Lower lobe of right lung (tissue), 2 donors: ENCODE results near the gene NDUFA12. TPM values are rescaled to one million over a fixed set of nuclear protein-coding genes. Genes with fewer than 3 reads are reported as not detected.
A peak's percentile ranks its signal among the peaks of the same experiment; 100 is the strongest.

Source experiments
- ATAC-seq, 2 donors: fragments of 200-7000 bp; cut with Tn5 transposase; one replicate each; pipeline ENCODE4 v1.9.1; 2020 to 2022; ENCODE audit warnings: mild to moderate bottlenecking in 2 of 2, moderate library complexity in 2 of 2
- DNase-seq: peaks from one replicate; pipeline ENCODE4 v3.0.0-alpha.2; 2020
- H3K27ac ChIP-seq: fragments of 200-600 bp; one replicate; pipeline ENCODE4 v1.8.0; 2022
- H3K27me3 ChIP-seq: fragments of 200-600 bp; one replicate; pipeline ENCODE4 v1.8.0; 2022; ENCODE audit warnings: low read depth
- H3K36me3 ChIP-seq: fragments of 200-600 bp; one replicate; pipeline ENCODE4 v1.8.0; 2022; ENCODE audit warnings: mild to moderate bottlenecking
- H3K4me1 ChIP-seq: fragments of 200-600 bp; one replicate; pipeline ENCODE4 v1.8.0; 2022
- H3K4me3 ChIP-seq: fragments of 200-600 bp; one replicate; pipeline ENCODE4 v1.8.0; 2022; ENCODE audit warnings: mild to moderate bottlenecking
- H3K9me3 ChIP-seq: fragments of 200-600 bp; one replicate; pipeline ENCODE4 v1.8.0; 2022
- CTCF ChIP-seq: fragments of 200-600 bp; IDR thresholded peaks from one replicate; pipeline ENCODE4 v1.8.0; 2022; ENCODE audit warnings: antibody characterized with exemption, mild to moderate bottlenecking
- intact Hi-C: fragments of 100-400 bp; cut with DNase I; formaldehyde crosslinking; loops from one replicate; pipeline ENCODE4 v1.11.0; 2022
- total RNA-seq: library from RNA; stranded (reverse); fragmentation: NEBNext Ultra II Directional; extraction: Animal tissue kit (Norgen Biotek cat#: 25700); gene quantifications from one replicate; pipeline ENCODE4 v1.2.1, GENCODE V29; 2021
- donor health status: DM: no; HTN: yes; CAD: no; lungs with severe emphysema.

Gene NDUFA12
- total RNA-seq, 1 donor from 2014 or later: 65.0 TPM

GRCh38 chr12:94954948-94955592 is 48.4 kb downstream of the NDUFA12 start:
- no peaks in the 10 kb centered on the region for H3K27me3 ChIP-seq
- no peak for TF ChIP-seq CTCF
- ATAC-seq: no peak

GRCh38 chr12:94954029-94954685 is 49.3 kb downstream of the NDUFA12 start:
- ATAC-seq (peak; percentile 32 to 66), DNase-seq (no peak)
- Histone ChIP-seq H3K4me3 (no peak overlapping the region), H3K36me3 (no peaks in the 10 kb centered on the region), H3K4me1 (no peaks in the 10 kb centered on the region), H3K27ac (no peak overlapping the region), H3K9me3 (no peaks in the 10 kb centered on the region), H3K27me3 (no peaks in the 10 kb centered on the region)
- no peak for TF ChIP-seq CTCF
- intact Hi-C loops: no loop called here

More at GRCh38 chr12:94954948-94955592, 48.4 kb downstream of the NDUFA12 start:
- intact Hi-C loops: no loop called here
- Histone ChIP-seq H3K9me3 (no peaks in the 10 kb centered on the region), H3K4me1 (no peaks in the 10 kb centered on the region), H3K36me3 (no peaks in the 10 kb centered on the region), H3K4me3 (no peak overlapping the region), H3K27ac (no peak overlapping the region)
- no peak for DNase-seq

GRCh38 chr12:94952325-94952724 is 51.2 kb downstream of the NDUFA12 start:
- H3K27ac ChIP-seq: no peak overlapping the region

GRCh38 chr12:94951071-94951934 is 52.2 kb downstream of the NDUFA12 start:
- no peaks in the 10 kb centered on the region for H3K36me3 ChIP-seq
- H3K9me3 ChIP-seq: no peaks in the 10 kb centered on the region
- no peaks in the 10 kb centered on the region for H3K27me3 ChIP-seq
- TF ChIP-seq CTCF: no peak
- ATAC-seq (no peak), DNase-seq (no peak)
- intact Hi-C loops: no loop called here
- H3K27ac ChIP-seq: no peak overlapping the region
- no peaks in the 10 kb centered on the region for H3K4me1 ChIP-seq
- no peak overlapping the region for H3K4me3 ChIP-seq

More at GRCh38 chr12:94952325-94952724, 51.2 kb downstream of the NDUFA12 start:
- ATAC-seq: no peak
- Histone ChIP-seq H3K27me3 (no peaks in the 10 kb centered on the region), H3K4me3 (no peak overlapping the region), H3K4me1 (no peaks in the 10 kb centered on the region), H3K36me3 (no peaks in the 10 kb centered on the region), H3K9me3 (no peaks in the 10 kb centered on the region)
- no peak for DNase-seq
- TF ChIP-seq CTCF: no peak
- intact Hi-C loops: no loop called here

GRCh38 chr12:94948232-94948810 is 55.2 kb downstream of the NDUFA12 start:
- H3K4me1 ChIP-seq: no peaks in the 10 kb centered on the region
- DNase-seq: no peak
- no peaks in the 10 kb centered on the region for H3K36me3 ChIP-seq
- no peak overlapping the region for H3K27ac ChIP-seq
- H3K27me3 ChIP-seq: no peaks in the 10 kb centered on the region
- no peak for ATAC-seq
- TF ChIP-seq CTCF: no peak
- H3K4me3 ChIP-seq: no peak overlapping the region
- no peaks in the 10 kb centered on the region for H3K9me3 ChIP-seq
- intact Hi-C loops: no loop called here
